Left lobe of liver (tissue), 2 donors: Measurements from ENCODE around the gene BBS5. TPM values are rescaled to one million over a fixed set of nuclear protein-coding genes. Genes with fewer than 3 reads are reported as not detected.
"Not testable (repeated sequence)": the region's sequence is repeated elsewhere in the genome, so short reads cannot be mapped to it uniquely, and the experiment has no call there.

ENCODE experiments used
- ATAC-seq: fragments of 200-7000 bp; cut with Tn5 transposase; one replicate; pipeline ENCODE4 v1.9.1; 2020; ENCODE audit warnings: mild to moderate bottlenecking, moderate library complexity
- DNase-seq: peaks from one replicate; pipeline ENCODE4 v3.0.0-alpha.2; 2020; ENCODE audit warnings: low spot score
- total RNA-seq: library from RNA; stranded (reverse); gene quantifications from one replicate; pipeline ENCODE4 v1.2.1, GENCODE V29; 2021
- donor health status: DM: no; HTN: no; CAD: no; lungs with moderate emphysema.
- donor health status: DM: no; HTN: yes; CAD: no.

Gene BBS5
- total RNA-seq = 1.8 TPM

DNA sequence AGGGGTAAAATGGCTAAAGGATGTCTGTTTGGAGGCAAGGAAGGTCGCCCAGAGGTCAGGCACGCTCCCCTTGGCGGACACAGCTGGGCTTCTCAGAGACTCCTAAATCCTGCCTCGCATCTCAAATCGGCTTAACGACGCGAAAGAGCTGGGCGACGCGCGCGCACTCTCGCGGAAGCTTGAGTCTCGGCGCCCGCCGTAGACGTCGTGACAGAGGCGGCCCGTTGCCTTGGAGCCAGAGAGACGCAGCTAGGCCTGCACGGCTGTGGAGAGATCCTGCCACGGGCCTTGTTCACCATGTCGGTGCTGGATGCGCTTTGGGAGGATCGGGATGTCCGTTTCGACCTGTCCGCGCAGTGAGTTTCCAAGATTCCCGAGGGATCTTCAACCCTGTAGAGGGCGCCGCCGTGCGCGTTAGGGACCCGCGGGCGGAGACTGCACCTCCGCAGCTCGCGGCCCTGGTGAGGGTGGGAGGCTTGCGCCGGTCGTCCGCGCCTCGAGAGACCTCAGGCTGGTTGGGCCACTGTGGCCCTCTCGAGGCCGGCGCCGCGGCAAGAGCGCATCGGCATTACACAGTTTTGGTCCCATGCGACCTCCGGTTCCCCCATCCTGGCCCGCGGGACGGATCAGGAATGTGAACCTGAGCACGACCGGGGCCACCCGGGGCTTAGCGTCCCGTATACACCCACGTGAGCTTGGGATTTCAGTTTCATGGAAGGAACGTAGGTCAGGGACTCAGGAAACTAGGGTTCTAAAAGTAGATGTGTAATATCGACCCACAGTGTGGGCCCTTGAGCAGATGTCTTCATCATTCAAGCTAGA, at the start of gene BBS5:
BBS5 (plus strand) TSS at position 238 of the 822 bp plus-strand sequence; CDS start at position 298, 60 bp downstream.
- ATAC-seq (peak; percentile 92), DNase-seq (peak; percentile 85)

DNA sequence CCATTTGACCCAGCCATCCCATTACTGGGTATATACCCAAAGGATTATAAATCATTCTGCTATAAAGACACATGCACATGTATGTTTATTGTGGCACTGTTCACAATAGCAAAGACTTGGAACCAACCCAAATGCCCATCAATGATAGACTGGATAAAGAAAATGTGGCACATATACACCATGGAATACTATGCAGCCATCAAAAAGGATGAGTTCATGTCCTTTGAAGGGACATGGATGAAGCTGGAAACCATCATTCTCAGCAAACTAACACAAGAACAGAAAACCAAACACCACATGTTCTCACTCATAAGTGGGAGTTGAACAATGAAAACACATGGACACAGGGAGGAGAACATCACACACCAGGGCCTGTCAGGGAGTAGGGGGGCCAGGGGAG, 47.5 kb upstream of the BBS5 start:
- not testable (repeated sequence) for ATAC-seq, DNase-seq

DNA sequence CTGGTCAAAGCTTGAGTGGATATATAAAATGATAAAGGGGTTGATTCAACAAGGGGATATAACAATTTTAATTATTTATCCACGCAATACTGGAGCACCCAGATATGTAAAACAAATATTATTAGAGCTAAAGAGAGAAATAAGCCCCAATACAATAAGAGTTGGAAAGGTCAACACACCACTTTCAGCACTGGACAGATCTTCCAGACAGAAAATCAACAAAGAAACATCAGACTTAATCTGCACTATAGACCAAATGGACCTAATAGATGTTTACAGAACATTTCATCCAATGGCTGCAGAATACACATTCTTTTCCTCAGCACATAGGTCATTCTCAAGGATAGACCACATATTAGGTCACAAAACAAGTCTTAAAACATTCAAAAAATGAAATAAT, 45.1 kb upstream of the BBS5 start:
- not testable (repeated sequence) for DNase-seq, ATAC-seq

DNA sequence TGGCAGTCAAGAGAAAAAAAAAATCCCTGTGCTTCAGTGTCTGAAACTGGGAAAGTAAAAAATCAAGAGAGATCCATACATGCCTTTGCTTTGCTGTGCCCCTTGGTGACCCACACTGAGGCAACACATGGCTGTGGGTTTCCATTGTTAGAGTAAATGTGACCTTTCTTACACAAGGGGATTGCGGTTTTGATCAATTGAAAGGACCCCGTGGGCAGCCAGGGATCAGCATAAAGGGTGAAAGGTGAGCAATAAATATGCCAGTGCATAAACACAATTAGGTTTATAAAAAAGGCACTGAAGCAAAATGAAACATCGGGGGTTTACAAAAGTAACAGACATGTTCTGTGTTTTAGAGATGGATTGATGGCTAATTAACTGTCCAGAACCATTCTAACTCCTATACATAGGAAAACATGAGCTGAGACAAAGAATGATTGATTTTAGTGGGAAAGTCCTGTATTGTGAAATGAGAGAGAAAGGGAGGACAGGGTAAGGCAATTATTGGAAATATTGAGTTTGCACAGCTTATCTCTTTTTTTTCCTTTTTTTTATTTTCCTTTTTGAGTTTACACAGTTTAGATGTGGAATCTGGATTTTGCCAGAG, 40.7 kb upstream of the BBS5 start:
- no peak for ATAC-seq
- DNase-seq = no peak

DNA sequence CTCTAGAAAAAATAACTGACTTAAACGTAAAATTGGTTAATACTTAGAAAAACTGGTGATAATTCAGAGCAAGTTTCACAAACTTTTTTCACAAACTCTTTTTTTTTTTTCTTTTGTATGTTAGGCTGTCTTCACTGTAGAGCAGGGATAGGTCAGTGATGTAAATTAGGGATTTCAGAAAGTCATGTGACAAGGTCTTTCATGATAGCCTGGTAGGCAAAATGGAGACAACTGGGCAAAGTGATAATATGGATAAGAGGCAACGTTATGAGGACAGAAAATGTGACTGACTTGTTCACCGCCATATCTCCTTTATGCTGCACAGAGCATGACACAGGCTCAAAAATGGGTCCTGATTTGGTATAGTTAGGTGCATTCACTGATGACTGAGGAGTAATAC, 39.4 kb upstream of the BBS5 start:
- ATAC-seq = no peak
- DNase-seq = no peak

DNA sequence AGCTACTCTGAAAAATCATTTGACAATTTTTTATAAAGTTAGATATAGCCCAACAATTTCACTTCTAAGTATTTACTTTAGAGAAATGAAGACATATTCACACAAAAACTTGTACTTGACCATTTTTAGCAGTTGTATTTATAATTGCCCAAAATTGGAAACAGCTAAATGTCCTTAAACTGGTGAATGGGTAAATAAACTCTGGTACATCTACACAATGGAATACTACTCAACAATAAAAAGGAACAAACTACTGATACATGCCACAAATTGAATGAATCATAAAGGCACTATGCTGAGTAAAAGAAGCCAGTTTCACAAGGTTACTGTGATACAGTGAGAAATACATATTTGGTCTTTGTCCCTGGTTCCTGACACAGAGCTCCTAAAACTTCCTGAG, 32.8 kb upstream of the BBS5 start:
- no peak for ATAC-seq
- DNase-seq = no peak

DNA sequence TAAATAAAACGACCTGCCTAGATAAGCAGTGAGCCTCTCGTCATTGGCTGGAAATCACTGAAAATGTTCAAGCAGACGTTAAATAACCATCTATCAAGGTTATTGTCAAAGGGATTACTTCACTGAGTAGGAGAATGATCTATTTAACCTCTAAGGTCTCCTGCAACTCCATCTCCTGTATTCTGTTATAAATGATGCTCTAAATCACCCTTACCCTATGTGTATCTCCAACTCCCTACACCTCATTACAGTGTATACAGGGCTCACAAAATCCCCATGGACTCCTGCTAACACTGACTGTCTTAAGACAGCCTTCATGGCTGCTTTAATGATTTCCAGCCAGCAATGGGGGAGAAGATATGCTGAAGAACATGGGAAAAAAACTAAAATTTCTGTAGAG, 31.0 kb upstream of the BBS5 start:
- DNase-seq = no peak

DNA sequence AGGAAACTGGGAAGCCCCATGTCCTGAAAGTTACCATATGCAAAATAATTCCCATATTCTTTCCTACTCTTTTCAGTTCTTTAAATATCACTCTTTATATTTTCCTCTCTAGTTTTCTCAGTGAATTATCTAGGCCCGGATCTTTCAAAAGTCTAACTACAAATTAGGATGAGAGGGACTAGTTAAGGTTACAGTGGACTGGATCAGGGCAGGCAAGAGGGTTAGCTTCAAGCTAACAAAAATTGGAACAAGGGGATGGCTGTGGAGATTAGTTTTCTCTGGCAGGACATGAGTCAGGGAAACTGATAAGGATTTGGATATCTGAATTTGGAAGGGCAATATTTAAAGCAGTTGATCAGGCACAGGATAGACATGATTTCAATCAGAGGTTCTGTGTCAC, 30.4 kb upstream of the BBS5 start:
- DNase-seq = no peak
- no peak for ATAC-seq

More for the DNA sequence above, 31.0 kb upstream of the BBS5 start:
- ATAC-seq = no peak

DNA sequence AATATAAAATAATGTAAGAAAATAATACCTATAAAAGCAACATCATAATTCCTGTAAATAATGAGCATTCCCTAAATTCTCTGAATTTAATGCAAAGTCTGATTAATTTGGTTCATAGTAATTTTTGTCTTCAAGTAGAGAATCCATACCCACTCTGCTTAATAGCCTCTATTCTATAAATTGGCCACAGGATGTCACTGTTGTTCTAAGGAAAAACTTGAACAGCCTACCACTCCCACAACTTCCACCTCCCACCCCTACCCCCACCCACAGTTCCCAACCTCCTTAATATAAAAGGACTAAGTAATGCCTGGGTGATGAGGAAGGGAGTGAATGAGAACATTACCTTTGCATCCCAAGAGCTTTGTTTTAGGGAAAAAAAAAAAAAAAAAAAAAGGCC, 27.2 kb upstream of the BBS5 start:
- ATAC-seq (peak; percentile 78), DNase-seq (no peak)

DNA sequence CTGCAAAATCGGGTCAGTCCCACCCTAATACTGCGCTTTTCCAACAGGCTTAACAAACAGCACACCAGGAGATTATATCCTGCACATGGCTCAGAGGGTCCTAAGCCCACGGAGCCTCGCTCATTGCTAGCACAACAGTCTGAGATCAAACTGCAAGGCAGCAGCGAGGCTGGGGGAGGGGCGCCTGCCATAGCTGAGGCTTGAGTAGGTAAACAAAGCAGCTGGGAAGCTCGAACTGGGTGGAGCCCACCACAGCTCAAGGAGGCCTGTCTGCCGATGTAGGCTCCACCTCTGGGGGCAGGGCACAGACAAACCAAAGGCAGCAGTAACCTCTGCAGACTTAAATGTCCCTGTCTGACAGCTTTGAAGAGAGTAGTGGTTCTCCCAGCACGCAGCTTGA, 26.2 kb upstream of the BBS5 start:
- not testable (repeated sequence) for DNase-seq

DNA sequence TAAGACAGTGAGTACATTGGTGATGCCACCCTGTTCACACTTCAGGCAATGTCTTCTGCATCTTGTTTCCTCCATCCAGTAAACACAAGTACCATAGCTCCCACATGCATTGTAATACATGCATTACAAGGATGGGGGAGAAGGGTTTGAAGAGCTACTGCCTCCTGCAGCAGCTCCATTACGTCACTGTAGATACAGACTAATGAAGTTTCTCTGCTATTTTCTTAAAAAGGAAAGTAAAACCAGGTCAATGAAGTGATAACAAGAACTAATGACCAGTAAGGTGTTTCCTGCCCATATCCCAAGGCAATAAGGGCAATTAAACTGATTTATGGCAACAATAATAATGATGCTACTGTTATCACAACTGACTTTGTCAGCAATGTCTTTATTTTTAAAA, 18.2 kb upstream of the BBS5 start:
- ATAC-seq = no peak
- no peak for DNase-seq

More for the DNA sequence above, 26.2 kb upstream of the BBS5 start:
- not testable (repeated sequence) for ATAC-seq

DNA sequence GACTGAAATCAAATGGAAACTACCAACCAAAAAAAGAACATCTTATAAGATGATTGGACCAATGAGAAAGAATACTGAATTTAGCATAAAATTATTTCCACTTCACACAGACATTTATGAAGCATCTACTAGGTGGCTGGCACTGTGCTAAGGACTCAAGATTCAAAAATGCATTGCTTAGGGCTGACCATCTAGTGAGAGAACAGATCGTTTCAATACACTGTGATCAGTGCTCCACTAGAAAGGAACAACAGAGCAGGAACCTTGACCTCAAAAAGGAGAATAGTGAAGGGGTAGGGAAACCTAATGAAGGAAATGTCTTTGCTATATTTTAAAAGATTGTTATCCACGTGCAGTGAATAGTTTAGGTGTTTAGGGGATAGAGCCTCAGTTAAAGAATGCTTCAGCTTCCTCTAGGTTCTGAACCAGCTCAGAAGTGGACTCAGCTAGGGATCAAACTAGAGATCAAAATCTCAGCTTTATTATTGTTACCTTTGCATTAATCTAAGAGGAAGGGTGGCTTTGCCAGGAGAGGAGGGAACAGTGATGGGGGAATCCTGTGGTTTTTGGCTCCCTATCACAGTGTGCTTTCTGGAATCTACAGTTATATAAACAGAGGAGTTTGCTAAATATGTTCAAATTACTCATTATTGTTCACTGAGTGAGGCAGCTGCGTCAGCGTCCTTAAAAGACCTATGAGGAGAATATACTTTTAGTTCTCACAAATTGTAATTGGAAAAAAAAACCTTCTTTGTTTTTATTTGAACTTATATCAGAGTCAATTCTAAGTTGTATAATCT, 16.2 kb upstream of the BBS5 start:
- DNase-seq = no peak
- no peak for ATAC-seq

DNA sequence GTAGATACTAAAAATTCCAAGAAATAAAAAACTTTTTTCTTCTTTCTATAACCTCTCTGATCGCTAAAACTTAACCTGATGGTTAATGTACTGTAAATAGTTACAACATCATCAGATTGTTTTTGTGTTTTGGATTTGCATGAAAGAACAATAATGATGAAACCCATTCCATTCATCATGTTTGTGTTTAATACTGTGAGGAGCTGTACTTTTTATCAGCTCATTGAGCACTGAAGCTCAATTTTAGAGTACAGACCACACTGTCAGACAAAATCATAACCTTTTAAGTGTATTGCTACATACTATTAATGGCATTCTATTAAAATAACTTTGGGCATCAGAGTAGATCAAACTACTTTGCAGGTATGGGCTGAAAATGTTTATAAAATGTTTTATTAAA, 14.8 kb upstream of the BBS5 start:
- no peak for ATAC-seq
- no peak for DNase-seq

DNA sequence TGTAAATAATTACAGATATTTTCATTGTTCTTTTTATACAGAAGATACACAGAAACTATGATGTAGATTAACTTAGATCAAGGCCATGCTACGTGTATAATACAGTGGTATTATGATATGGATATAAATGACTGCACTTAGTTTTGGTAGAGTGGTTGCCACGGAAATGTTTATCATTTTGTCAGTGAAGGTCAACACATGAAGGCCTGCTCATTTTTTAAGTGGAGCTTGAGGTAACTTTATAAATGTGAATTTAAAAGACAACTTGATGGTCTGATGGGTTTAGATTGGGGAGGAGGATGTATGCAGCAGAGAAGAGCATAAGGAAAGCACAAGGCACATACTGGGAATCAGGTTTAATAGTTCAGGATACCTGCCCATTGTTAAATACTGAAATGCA, 14.4 kb upstream of the BBS5 start:
- no peak for DNase-seq
- ATAC-seq = no peak

DNA sequence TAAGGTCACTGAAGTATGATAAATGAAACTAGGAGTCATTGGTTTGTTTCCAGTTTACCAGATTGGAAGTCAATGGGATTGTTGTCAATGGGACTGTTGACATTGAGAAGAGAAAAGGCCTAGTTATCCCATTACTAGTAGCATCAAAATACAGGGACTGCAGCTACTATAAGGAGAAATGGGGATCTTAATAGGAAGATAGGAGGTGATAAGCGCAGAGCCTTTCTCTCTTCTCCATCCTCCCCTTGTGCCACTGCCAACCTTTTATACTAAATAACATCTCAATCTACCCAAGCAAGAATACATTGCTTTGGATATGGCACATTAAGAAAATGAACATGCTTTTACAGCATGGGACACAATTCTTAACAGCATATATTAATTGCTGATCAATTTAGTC, 10.5 kb upstream of the BBS5 start:
- no peak for ATAC-seq
- no peak for DNase-seq

DNA sequence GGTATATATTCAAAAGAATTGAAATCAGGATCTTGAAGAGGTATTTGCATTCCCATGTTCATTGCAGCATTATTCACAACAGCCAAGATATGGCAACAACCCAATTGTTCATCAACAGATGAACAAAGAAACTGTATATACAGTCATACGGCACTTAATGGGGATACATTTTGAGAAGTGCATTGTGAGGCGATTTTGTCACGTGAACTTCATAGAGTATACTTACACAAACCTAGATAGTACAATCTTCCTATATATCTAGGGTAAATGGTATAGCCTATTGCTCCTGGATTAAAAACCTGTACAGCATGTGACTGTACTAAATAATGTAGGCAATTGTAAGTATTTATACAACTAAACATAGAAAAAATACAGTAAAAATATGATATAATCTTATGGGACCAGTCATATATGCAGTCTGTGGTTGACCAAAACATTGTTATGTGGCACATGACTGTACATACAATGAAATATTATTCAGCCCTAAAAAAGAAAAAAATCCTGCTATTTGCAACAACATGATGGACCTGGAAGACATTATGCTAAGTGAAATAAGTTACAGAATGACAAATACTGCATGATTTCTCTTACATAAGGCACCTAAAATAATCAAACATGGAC, 9.2 kb upstream of the BBS5 start:
- ATAC-seq = no peak
- no peak for DNase-seq

DNA sequence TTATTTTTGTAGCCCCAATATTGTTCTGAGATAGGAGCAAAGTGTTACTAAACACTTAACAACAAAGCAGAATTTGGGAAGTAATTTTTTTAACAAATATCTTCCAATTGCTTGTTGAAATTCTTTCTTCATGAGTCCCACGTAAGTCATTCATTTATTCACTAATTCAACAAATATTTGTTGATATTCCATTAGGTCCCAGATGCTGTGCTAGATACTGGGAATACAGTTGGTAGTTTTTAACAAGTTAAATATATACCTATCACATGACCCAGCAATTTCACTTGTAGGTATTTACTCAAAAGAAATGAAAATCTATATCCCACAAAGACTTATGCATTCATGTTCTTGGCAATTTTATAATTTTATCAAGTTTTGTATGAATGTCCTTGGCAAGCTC, 7.0 kb upstream of the BBS5 start:
- no peak for ATAC-seq
- no peak for DNase-seq

DNA sequence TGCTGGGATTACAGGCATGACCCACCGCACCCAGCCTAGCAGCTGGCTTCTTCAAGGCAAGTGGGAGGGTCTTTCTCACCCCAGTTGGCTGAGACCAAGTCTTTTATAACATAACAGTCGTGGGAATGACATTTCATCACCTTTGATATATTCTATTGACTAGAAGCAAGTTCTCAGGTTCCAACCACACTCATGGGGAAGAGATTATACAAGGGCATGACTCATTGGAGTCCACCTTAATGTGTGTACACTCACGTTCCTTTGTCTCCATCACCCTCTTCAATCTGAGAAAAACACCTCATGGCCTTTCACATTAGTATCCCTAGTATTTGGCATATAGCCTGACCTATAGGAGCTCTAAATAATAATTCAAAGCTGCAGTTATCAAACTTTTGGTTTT, 2.8 kb upstream of the BBS5 start:
- DNase-seq = no peak
- no peak for ATAC-seq

DNA sequence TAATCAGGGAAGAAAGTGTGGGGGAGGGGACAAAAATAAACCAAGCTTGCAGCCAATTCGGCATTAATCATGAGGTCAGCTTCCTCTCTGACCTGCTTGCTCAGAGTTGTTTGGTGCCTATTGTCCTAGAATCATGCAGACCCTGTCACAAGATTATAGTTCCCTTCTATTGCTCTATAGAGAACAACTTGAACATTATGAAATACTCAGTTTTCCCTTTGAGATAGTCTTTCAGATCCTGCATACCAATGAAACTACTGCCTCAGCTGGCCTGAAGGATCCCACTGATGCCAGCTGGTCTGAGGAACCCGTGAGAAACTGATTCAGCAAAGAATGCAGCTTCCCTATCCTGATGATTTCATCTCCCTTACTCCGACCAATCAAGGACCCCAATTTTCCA, 955 bp upstream of the BBS5 start:
- DNase-seq = no peak
- ATAC-seq = peak; percentile 5

DNA sequence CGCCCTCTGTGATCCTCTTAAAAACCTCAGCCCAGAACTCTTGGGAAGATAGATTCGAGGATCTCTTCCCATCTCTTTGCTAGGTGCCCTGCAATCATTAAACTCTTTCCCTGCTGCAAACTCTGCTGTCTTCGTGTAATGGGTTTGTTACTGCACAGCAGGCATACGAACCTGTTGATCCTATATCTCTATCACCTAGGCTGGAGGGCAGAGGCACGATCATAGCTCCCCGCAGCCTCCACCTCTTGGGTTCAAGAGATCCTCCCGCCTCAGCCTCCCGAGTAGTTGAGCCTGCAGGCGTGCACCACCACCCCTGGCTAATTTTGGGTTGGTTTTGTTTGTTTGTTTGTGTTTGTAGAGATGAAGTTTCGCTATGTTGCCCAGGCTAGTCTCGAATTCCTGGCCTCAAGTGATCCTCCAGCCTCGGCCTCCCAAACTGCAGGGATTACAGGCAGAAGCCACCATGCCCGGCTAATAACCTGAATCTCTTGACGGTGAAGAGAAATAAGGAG, 493 bp upstream of the BBS5 start:
- ATAC-seq (no peak), DNase-seq (no peak)

DNA sequence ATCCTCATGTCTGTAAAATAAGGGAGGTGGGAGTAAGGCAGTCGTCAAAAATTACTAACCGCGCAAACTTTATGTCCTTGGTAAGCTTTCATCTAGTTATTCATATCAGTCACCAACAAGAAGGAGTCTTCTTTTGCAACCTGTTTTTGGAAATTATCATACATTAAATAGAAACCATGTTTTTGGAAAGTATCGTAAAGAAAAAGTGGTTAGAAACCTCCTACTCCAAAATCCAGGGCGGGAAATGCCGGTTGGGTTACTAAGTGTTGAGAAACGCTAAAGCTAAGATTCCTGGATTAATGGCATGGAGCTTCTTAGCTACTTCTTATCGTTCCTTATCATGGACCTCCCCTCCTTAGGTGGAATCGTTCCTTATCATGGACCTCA, 778 bp downstream of the BBS5 start:
- ATAC-seq (no peak), DNase-seq (no peak)
